ENCODE data around the gene SLC38A10.

GRCh38 chr17:81237591-81238489 is 57.3 kb downstream of the SLC38A10 start:
- no peak for TF ChIP-seq POLR2A (IDR thresholded peaks at IDR 0.05)
- TF ChIP-seq CTCF (IDR thresholded peaks at IDR 0.05) = no peak
